ENCODE results near the gene SLC29A2.

Gene SLC29A2, protein sequence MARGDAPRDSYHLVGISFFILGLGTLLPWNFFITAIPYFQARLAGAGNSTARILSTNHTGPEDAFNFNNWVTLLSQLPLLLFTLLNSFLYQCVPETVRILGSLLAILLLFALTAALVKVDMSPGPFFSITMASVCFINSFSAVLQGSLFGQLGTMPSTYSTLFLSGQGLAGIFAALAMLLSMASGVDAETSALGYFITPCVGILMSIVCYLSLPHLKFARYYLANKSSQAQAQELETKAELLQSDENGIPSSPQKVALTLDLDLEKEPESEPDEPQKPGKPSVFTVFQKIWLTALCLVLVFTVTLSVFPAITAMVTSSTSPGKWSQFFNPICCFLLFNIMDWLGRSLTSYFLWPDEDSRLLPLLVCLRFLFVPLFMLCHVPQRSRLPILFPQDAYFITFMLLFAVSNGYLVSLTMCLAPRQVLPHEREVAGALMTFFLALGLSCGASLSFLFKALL

DNA sequence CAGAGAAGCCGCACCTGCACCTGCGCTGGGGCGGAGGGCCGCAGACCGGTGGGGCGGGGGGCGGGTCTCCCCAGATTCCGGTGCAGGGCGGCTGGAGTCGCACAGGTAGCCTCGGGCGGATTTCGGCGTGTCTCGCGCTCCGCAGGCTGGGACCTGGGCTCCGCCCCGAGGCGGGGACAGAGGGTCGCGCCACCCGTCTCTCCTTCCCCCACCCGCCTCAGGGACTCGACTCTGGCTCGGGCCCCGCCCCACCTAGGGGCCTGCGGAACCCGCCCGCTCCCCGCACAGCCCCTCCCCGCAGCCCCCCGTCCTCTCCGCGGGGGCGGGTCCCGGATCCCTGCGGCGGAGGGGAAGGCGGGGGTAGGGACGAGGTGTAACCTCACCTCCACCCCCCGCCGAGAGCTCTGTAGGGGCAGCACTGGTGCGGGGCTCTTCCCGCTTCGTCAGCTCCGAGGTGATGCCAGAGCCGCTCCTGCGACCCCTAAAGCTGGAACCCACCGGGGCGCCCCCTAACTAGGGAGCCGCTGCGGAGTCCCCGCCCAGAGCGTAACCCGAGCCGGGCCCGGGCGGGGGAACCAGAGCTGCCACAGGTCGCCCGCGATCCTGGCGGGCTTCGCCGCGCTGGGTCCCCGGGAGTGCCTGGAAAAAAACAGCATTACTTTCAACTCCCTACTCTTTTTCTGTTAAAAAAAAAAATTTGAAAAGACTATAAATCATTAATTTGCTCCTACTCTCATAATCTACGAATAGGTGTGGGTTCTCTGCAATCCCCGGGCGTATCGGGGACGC is at the start of gene SLC29A2:
TSS of gene SLC29A2 (minus strand) at position 134 of the 789 bp plus-strand sequence. CDS start 169 bp downstream, outside the sequence.
- Histone ChIP-seq H3K27ac (peak within 1 kb of the TSS; percentile 37 to 53), H3K4me3 (peak within 1 kb of the TSS; percentile 92)
- TF ChIP-seq, protein P1, sequence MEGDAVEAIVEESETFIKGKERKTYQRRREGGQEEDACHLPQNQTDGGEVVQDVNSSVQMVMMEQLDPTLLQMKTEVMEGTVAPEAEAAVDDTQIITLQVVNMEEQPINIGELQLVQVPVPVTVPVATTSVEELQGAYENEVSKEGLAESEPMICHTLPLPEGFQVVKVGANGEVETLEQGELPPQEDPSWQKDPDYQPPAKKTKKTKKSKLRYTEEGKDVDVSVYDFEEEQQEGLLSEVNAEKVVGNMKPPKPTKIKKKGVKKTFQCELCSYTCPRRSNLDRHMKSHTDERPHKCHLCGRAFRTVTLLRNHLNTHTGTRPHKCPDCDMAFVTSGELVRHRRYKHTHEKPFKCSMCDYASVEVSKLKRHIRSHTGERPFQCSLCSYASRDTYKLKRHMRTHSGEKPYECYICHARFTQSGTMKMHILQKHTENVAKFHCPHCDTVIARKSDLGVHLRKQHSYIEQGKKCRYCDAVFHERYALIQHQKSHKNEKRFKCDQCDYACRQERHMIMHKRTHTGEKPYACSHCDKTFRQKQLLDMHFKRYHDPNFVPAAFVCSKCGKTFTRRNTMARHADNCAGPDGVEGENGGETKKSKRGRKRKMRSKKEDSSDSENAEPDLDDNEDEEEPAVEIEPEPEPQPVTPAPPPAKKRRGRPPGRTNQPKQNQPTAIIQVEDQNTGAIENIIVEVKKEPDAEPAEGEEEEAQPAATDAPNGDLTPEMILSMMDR (IDR thresholded peaks at IDR 0.05) = no peak
- no peak for DNase-seq (ENCODE audit: low spot score)

DNA sequence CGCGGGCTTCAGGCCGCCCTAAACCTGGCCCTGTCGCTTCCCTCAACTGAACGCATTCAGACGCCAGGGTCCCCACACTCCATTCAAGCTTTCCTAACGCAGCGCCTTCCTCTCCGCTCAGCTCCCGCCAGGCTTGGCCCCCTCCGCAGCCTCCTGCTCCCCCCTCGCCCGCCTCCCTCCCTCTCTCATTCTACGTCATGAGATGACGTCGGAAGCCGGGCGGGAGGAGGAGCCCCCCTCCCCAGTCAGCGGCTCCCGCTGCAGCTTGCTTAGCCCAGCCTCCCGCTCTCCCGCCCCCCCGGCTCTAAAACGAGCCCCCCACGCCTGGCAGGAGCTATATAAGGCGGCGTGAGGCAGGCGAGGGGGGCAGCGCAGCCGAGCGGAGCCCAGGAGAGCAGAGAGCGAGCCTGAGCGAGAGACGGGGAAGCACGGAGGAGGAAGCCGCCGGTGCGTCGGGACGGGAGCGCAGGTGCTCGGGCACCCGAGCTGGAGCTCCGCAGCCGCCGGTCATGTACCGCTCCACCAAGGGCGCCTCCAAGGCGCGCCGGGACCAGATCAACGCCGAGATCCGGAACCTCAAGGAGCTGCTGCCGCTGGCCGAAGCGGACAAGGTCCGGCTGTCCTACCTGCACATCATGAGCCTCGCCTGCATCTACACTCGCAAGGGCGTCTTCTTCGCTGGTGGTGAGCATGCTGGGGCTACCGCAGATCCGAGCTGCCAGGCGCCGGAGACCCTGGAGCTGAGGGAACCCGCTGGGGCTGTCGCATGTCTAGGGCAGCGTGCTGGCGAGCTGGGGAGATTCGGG is 49.3 kb upstream of the SLC29A2 start, which contains the start of gene NPAS4:
TSS of gene NPAS4 (plus strand) at position 365 of the 806 bp plus-strand sequence. CDS start at position 510, 145 bp downstream.
- Histone ChIP-seq H3K4me3 (peak within 1 kb of the TSS; percentile 6), H3K27ac (peak within 1 kb of the TSS in 1 of 2 donors; percentile 27)
- TF ChIP-seq, protein P1 (IDR thresholded peaks at IDR 0.05) = no peak
- DNase-seq (ENCODE audit: low spot score) = no peak

DNA sequence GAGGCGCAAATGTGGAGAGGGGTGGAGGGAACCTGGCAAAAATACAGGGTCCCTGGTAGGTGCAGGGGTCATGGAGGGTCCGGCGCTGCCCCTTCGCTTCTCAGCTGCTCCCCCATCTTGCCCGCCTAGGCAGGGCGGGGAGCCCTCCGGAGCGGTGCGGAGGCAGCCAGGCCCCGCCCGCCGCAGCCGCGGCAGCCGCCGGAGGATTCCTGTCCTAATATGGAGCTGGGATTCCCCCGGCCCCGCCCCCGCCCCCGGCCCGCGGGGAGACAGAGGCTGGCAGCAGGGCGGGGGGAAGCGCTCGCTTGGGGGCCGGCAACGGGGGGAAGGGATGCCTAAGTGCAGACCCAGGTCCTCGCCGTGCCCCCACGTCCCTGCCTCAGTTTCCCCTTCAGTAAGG is 48.3 kb upstream of the SLC29A2 start:
- peak overlapping the region in 1 of 2 donors; percentile 27 for H3K27ac ChIP-seq
- TF ChIP-seq, protein P1 (IDR thresholded peaks at IDR 0.05) = no peak
- peak overlapping the region; percentile 6 for H3K4me3 ChIP-seq
- DNase-seq (ENCODE audit: low spot score) = no peak

DNA sequence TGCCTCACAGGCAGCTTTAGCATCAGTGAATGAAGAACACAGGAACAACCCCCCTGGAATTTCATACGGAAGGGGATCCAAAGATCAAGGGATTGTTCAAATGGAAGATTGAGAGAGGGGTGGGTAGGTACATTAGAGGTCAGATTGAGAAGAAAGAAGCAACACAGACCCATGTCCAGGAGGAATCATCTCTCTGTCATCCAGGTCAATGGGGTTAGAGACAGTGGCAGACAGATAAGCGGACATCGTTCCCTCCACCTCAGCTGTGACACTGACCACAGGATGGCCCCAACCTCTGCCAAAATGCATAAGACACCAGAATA is 47.4 kb upstream of the SLC29A2 start:
- Histone ChIP-seq H3K4me3 (no peak overlapping the region), H3K27ac (no peak overlapping the region)
- DNase-seq (ENCODE audit: low spot score) = no peak
- TF ChIP-seq, protein P1 (IDR thresholded peaks at IDR 0.05) = no peak

DNA sequence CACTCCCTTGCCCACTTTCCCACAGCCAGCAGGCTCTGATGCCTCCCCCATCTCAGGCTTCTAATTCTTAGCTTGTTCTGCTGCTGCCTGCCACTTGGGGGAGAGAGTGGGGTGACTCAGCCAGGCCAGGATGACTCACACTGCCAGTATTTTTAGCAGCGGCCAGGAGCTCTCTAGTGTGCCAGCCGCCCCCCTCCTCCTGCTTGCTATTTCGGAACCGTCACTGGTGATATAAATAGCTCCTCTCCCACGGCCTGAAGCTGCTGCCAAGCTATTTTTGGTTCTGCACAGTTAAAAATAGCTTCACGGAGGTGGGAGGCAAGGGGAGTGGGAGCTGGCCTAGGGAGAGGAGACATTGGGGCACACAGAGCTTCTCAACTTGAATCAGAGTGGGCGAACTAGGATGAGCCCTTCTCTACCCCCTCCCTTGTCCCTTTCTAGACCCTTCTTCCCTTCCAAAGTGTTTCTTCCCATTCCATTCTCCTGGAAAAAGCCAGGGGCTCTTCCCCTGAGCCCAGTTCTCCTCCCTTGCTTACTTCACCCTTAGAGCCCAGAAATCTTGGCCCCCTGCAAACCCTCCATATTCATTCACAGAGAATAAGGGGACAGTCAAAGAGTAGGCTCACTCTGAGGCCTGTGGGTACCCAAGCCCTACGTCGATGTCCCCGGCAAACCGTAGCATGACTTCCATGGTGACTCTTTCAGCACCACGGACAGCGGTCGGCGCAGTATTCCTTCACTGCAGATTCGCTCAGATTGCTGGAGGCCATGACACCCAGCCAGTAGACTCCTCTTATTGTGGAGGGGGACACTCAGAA is 46.8 kb upstream of the SLC29A2 start:
- Histone ChIP-seq H3K4me3 (no peak overlapping the region), H3K27ac (peak overlapping the region; percentile 73 to 82)
- TF ChIP-seq, protein P1 (IDR thresholded peaks at IDR 0.05) = no peak
- peak; percentile 94 for DNase-seq (ENCODE audit: low spot score)

DNA sequence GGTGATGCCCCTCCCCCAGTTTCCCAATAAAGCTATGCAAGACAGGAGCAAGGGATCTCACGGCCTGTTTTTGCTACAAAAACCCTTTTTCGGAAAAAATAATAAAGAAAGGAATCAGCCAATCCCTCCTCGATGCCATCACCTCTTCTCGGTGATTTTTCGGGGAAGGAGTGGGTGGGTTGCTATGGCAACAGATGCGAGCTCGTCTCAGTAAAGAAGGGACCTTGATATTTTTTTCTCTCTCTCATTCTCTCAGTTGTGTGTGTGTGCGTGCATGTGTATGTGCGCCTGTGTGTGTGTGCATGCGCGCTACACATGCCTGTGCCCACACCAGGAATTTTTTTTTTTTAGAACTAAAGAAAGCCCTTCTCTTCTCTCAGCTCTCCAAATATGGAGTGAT is 45.4 kb upstream of the SLC29A2 start:
- H3K4me3 ChIP-seq = no peak overlapping the region
- no peak for DNase-seq (ENCODE audit: low spot score)
- no peak overlapping the region for H3K27ac ChIP-seq
- TF ChIP-seq, protein P1 (IDR thresholded peaks at IDR 0.05) = no peak

Data from coronary artery (tissue), 2 donors.